GM12878 (cell line): ENCODE results near the gene BCAS4. TPM values are rescaled to one million over a fixed set of nuclear protein-coding genes. Genes with fewer than 3 reads are reported as not detected.

Experiments used
- ATF3 ChIP-seq: IDR thresholded peaks from 2 replicates; pipeline ENCODE4 v1.6.1; 2011; ENCODE audit warnings: low read depth, mild to moderate bottlenecking, low read length, moderate library complexity, borderline replicate concordance; ENCODE audit errors: extremely low read depth
- BCLAF1 ChIP-seq: fragments of 450-650 bp; IDR thresholded peaks from 2 replicates; pipeline ENCODE4 v1.6.1; 2017; ENCODE audit warnings: antibody characterized with exemption, mild to moderate bottlenecking, moderate library complexity
- CHD4 ChIP-seq: fragments of 200-600 bp; sonication (generic); IDR thresholded peaks from 2 replicates; pipeline ENCODE4 v1.6.1; 2016; ENCODE audit warnings: mild to moderate bottlenecking
- CREB1 ChIP-seq: IDR thresholded peaks from 2 replicates; pipeline ENCODE4 v1.6.1; 2012; ENCODE audit warnings: low read depth, mild to moderate bottlenecking, inconsistent platforms
- E2F4 ChIP-seq: IDR thresholded peaks from 2 replicates; pipeline ENCODE4 v1.6.1; 2012; ENCODE audit warnings: low read depth, low read length, improper control_type of control experiment
- EZH2 ChIP-seq: IDR thresholded peaks from 2 replicates; pipeline ENCODE4 v1.6.1; 2012; ENCODE audit warnings: low read depth, mild to moderate bottlenecking, control low read depth, inconsistent platforms, low read length, borderline replicate concordance; ENCODE audit not compliant: control insufficient read depth
- GATAD2B ChIP-seq: fragments of 450-650 bp; conservative IDR thresholded peaks from 2 replicates; pipeline ENCODE4 v1.6.1; 2017; ENCODE audit warnings: low read depth, mild to moderate bottlenecking, moderate library complexity
- HDAC2 ChIP-seq: fragments of 200-600 bp; sonication (generic); IDR thresholded peaks from 2 replicates; pipeline ENCODE4 v1.6.1; 2017
- HDGF ChIP-seq: fragments of 450-650 bp; IDR thresholded peaks from 2 replicates; pipeline ENCODE4 v1.6.1; 2016; ENCODE audit warnings: antibody characterized with exemption
- JUND ChIP-seq: IDR thresholded peaks from 2 replicates; pipeline ENCODE4 v1.6.1; 2012; ENCODE audit warnings: low read depth, mild to moderate bottlenecking, low read length, improper control_type of control experiment, moderate library complexity
- MEF2A ChIP-seq: IDR thresholded peaks from 2 replicates; pipeline ENCODE4 v1.6.1; 2011; ENCODE audit warnings: low read depth, mild to moderate bottlenecking, low read length, moderate library complexity; ENCODE audit not compliant: insufficient read depth
- MEF2B ChIP-seq: fragments of 450-650 bp; IDR thresholded peaks from 2 replicates; pipeline ENCODE4 v1.6.1; 2018; ENCODE audit warnings: mild to moderate bottlenecking, moderate library complexity; ENCODE audit not compliant: partially characterized antibody, poor library complexity, severe bottlenecking
- MYB ChIP-seq: fragments of 150-350 bp; IDR thresholded peaks from 2 replicates; pipeline ENCODE4 v1.6.1; 2014; ENCODE audit warnings: mild to moderate bottlenecking, low read depth, low read length, borderline replicate concordance
- NFXL1 ChIP-seq: fragments of 450-650 bp; IDR thresholded peaks from 2 replicates; pipeline ENCODE4 v1.6.1; 2017; ENCODE audit warnings: antibody characterized with exemption, mild to moderate bottlenecking, borderline replicate concordance
- NFYA ChIP-seq: IDR thresholded peaks from 2 replicates; pipeline ENCODE4 v1.6.1; 2011; ENCODE audit warnings: low read depth, mild to moderate bottlenecking, low read length, improper control_type of control experiment, borderline replicate concordance
- RAD21 ChIP-seq: IDR thresholded peaks from 2 replicates; pipeline ENCODE4 v1.6.1; 2011; ENCODE audit warnings: mild to moderate bottlenecking, low read depth, low read length, moderate library complexity; ENCODE audit not compliant: insufficient read depth
- YBX1 ChIP-seq: fragments of 450-650 bp; IDR thresholded peaks from 2 replicates; pipeline ENCODE4 v1.6.1; 2016; ENCODE audit warnings: antibody characterized with exemption
- ZBTB11 ChIP-seq: fragments of 450-650 bp; formaldehyde crosslinking; IDR thresholded peaks from 2 replicates; pipeline ENCODE4 v1.5.0; 2022; ENCODE audit warnings: mild to moderate bottlenecking, missing genetic modification characterization
- ZBTB4 ChIP-seq: fragments of 450-650 bp; formaldehyde crosslinking; IDR thresholded peaks from 2 replicates; pipeline ENCODE4 v1.4.0; 2022; ENCODE audit warnings: mild to moderate bottlenecking, moderate library complexity
- polyA plus RNA-seq, 11 experiments: library from polyadenylated mRNA; depleted of rRNA in 4 of 11; unstranded in 6 of 11; stranded (reverse) in 5 of 11; fragments of >200 nt; fragmentation: Nextera tagmentation in 4 of 11; fragmentation: Illumina TruSeq in 1 of 11; extraction: Ambion mirVana in 4 of 11; extraction: Trizol in 1 of 11; gene quantifications; 1 replicate in 1 of 11; 2 replicates in 10 of 11; pipeline versions ENCODE4 v1.2.1 to v1.2.3, GENCODE V29; 2011 to 2016; ENCODE audit warnings: inconsistent platforms in 2 of 11, missing spikeins in 2 of 11, low read depth in 1 of 11
- total RNA-seq, 4 experiments: library from RNA; depleted of rRNA in 3 of 4; stranded (reverse); fragments of >200 nt in 3 of 4; fragmentation: Illumina TruSeq in 1 of 4; extraction: Trizol in 1 of 4; gene quantifications; 2 replicates each; pipeline versions ENCODE4 v1.2.1 to v1.2.3, GENCODE V29; 2013 to 2021

The BCAS4 gene
- total and polyA plus RNA-seq, 10 of the 15 experiments (the other 5 are each of a cell fraction or from before 2014, with no cell fraction given) = 14.8 to 214 (median 65.3) TPM

GRCh38 chr20:50790651-50791277 lies 4.1 kb upstream of the BCAS4 start (continued):
- TF ChIP-seq ZBTB4 (no peak), MEF2A (no peak), JUND (no peak), ZBTB11 (CRISPR knock-in tag) (no peak), NFXL1 (peak; percentile 80; the same call in 1 of the 2 replicates), RAD21 (peak; percentile 51), CHD4 (no peak), E2F4 (no peak), CREB1 (0 out of 2 replicates have a peak, but pooled peaks have one; percentile 8), ATF3 (no peak), GATAD2B (peak; percentile 82), BCLAF1 (no peak), EZH2 (no peak), HDAC2 (no peak), MEF2B (peak; percentile 82), YBX1 (no peak), MYB (no peak), HDGF (peak; percentile 54; the same call in 1 of the 2 replicates), NFYA (no peak)
